DOHH2 (cell line): ENCODE measurements around the gene SLC44A2.

Experiments used
- H3F3A ChIP-seq: fragments of 200-600 bp; sonication (generic), shearing (Covaris generic); 2 replicates; pipeline ENCODE4 v1.6.0; 2016; ENCODE audit warnings: antibody characterized with exemption, mild to moderate bottlenecking; ENCODE audit not compliant: control insufficient read depth, insufficient read depth
- H3K27ac ChIP-seq: fragments of 200-600 bp; sonication (generic); 2 replicates; pipeline ENCODE4 v1.5.1; 2014; ENCODE audit warnings: low read depth, mild to moderate bottlenecking, low read length, moderate library complexity
- H3K27me3 ChIP-seq: fragments of 200-600 bp; sonication (generic); 2 replicates; pipeline ENCODE4 v1.6.1; 2014; ENCODE audit warnings: mild to moderate bottlenecking, low read length, mixed read lengths; ENCODE audit not compliant: control insufficient read depth
- H3K36me3 ChIP-seq: fragments of 200-600 bp; sonication (generic); 2 replicates; pipeline ENCODE4 v1.6.1; 2014; ENCODE audit warnings: mild to moderate bottlenecking, low read length, moderate library complexity, mixed read lengths; ENCODE audit not compliant: control insufficient read depth
- H3K4me1 ChIP-seq: fragments of 200-600 bp; sonication (generic); 2 replicates; pipeline ENCODE4 v1.6.1; 2014; ENCODE audit warnings: mild to moderate bottlenecking, low read length, mixed read lengths; ENCODE audit not compliant: control insufficient read depth
- H3K4me2 ChIP-seq: fragments of 200-600 bp; sonication (generic); 2 replicates; pipeline ENCODE4 v1.6.0; 2014; ENCODE audit warnings: mild to moderate bottlenecking, low read length, moderate library complexity
- H3K4me3 ChIP-seq: fragments of 200-600 bp; sonication (generic); 2 replicates; pipeline ENCODE4 v1.5.1; 2014; ENCODE audit warnings: mild to moderate bottlenecking, low read length, mixed read lengths
- H3K79me2 ChIP-seq: fragments of 200-600 bp; sonication (generic); 2 replicates; pipeline ENCODE4 v1.6.1; 2014; ENCODE audit warnings: mild to moderate bottlenecking, low read length, mixed read lengths; ENCODE audit not compliant: control insufficient read depth
- H3K9me2 ChIP-seq: fragments of 200-600 bp; sonication (generic); replicated peaks from 2 replicates; pipeline ENCODE4 v1.6.1; 2014; ENCODE audit warnings: mild to moderate bottlenecking, low read length, mixed read lengths; ENCODE audit not compliant: control insufficient read depth
- H3K9me3 ChIP-seq: fragments of 200-600 bp; sonication (generic); 2 replicates; pipeline ENCODE4 v1.6.1; 2014; ENCODE audit warnings: antibody characterized with exemption, low read length, mixed read lengths; ENCODE audit not compliant: control insufficient read depth, insufficient read depth
- H4K20me1 ChIP-seq: fragments of 200-600 bp; sonication (generic); 2 replicates; pipeline ENCODE4 v1.6.0; 2014; ENCODE audit warnings: low read depth, mild to moderate bottlenecking, antibody characterized with exemption, low read length, moderate library complexity; ENCODE audit not compliant: control insufficient read depth, insufficient read depth
- EZH2phosphoT487 ChIP-seq: fragments of 200-600 bp; sonication (generic); IDR thresholded peaks from 2 replicates; pipeline ENCODE4 v1.6.1; 2017; ENCODE audit warnings: borderline replicate concordance, mild to moderate bottlenecking, antibody characterized with exemption, low read length, moderate library complexity, mixed read lengths
- TF ChIP-seq, protein P1 (sequence below): fragments of 200-600 bp; sonication (generic); IDR thresholded peaks from one replicate; pipeline ENCODE4 v1.5.1; 2014; ENCODE audit warnings: antibody characterized with exemption, mild to moderate bottlenecking, low read depth, low read length; ENCODE audit not compliant: poor library complexity, severe bottlenecking

The SLC44A2 gene

DNA sequence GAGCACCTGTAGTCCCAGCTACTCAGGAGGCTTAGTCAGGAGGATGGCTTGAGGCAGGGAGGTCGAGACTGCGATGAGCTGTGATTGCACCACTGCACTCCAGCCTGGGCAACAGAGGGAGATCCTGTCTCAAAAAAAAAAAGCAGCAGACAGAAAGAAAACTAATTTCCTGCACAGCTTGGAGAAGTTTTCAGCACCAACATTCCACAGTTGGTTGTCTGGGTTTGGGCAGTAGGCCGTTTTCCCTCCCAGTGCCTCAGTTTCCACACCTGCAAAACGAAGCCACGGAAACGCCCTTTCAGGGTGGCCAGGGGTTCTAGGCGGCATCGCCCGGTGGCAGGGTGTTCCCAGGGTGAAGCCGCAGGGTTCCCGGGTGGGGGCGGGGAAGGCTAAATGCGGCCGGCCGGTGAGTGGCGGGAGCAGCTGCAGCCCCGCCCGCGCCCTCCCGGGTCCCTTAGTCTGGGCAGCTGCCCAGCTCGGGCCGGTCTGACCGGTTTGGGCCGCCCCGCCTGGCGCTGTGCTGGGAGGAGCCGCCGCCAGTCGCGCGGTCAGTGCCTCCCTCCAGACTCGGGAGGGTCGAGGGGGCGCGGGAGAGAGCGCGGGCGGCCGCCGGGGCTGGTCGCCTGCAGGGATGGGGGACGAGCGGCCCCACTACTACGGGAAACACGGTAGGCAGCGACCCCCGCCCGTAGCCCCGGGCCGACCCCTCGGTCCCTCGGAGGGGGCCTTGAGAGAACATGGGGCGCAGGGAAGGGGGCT lies at the start of gene SLC44A2:
Gene SLC44A2 (plus strand): TSS at position 551 of the 759 bp plus-strand sequence. CDS start 81 bp downstream, at position 632.
- Histone ChIP-seq H3K4me2 (no peak within 1 kb of the TSS), H4K20me1 (no peaks in the 10 kb centered on the region), H3K27me3 (no peaks in the 10 kb centered on the region), H3K27ac (no peak within 1 kb of the TSS), H3K4me1 (no peaks in the 10 kb centered on the region), H3K9me3 (no peaks in the 10 kb centered on the region), H3K4me3 (no peak within 1 kb of the TSS), H3F3A (no peaks in the 10 kb centered on the region), H3K36me3 (peaks cover 18% of the 10 kb centered on the region), H3K79me2 (peaks cover 16% of the 10 kb centered on the region), H3K9me2 (no peaks in the 10 kb centered on the region)
- TF ChIP-seq, protein P1, sequence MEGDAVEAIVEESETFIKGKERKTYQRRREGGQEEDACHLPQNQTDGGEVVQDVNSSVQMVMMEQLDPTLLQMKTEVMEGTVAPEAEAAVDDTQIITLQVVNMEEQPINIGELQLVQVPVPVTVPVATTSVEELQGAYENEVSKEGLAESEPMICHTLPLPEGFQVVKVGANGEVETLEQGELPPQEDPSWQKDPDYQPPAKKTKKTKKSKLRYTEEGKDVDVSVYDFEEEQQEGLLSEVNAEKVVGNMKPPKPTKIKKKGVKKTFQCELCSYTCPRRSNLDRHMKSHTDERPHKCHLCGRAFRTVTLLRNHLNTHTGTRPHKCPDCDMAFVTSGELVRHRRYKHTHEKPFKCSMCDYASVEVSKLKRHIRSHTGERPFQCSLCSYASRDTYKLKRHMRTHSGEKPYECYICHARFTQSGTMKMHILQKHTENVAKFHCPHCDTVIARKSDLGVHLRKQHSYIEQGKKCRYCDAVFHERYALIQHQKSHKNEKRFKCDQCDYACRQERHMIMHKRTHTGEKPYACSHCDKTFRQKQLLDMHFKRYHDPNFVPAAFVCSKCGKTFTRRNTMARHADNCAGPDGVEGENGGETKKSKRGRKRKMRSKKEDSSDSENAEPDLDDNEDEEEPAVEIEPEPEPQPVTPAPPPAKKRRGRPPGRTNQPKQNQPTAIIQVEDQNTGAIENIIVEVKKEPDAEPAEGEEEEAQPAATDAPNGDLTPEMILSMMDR = no peak
- no peak for TF ChIP-seq EZH2phosphoT487

GRCh38 chr19:10577951-10578350 lies 47.4 kb upstream of the SLC44A2 start:
- no peak overlapping the region for H3K27ac ChIP-seq
- H3F3A ChIP-seq = no peaks in the 10 kb centered on the region
- H3K27me3 ChIP-seq = no peaks in the 10 kb centered on the region
- H3K36me3 ChIP-seq = no peaks in the 10 kb centered on the region
- no peak overlapping the region for H3K4me3 ChIP-seq
- H3K9me2 ChIP-seq = no peaks in the 10 kb centered on the region
- no peak overlapping the region for H3K4me2 ChIP-seq
- H3K9me3 ChIP-seq = no peaks in the 10 kb centered on the region
- no peak for TF ChIP-seq EZH2phosphoT487
- TF ChIP-seq, protein P1 = no peak
- no peaks in the 10 kb centered on the region for H4K20me1 ChIP-seq
- peaks cover 4% of the 10 kb centered on the region; the same call in 1 of the 2 replicates for H3K4me1 ChIP-seq
- no peaks in the 10 kb centered on the region for H3K79me2 ChIP-seq

- H3K4me1 ChIP-seq = peaks cover 11% of the 10 kb centered on the region
- no peaks in the 10 kb centered on the region for H3F3A ChIP-seq
- H3K36me3 ChIP-seq = no peaks in the 10 kb centered on the region
- H3K27me3 ChIP-seq = no peaks in the 10 kb centered on the region
- H4K20me1 ChIP-seq = no peaks in the 10 kb centered on the region
- no peak for TF ChIP-seq EZH2phosphoT487
- TF ChIP-seq, protein P1 = peak; percentile 99
- H3K9me2 ChIP-seq = no peaks in the 10 kb centered on the region
- H3K9me3 ChIP-seq = no peaks in the 10 kb centered on the region
- H3K4me3 ChIP-seq = no peak overlapping the region
- H3K79me2 ChIP-seq = no peaks in the 10 kb centered on the region
- peak overlapping the region; percentile 40 for H3K4me2 ChIP-seq
- no peak overlapping the region for H3K27ac ChIP-seq
These were observed 44.2 kb upstream of the SLC44A2 start for GRCh38 chr19:10580979-10581631.
